GM12872 (cell line): ENCODE data around the gene TEX36.

Experiments used
- CTCF ChIP-seq: IDR thresholded peaks from 3 replicates; pipeline ENCODE4 v1.5.1; 2011; ENCODE audit warnings: low read depth, mild to moderate bottlenecking, low read length, moderate library complexity; ENCODE audit not compliant: insufficient read depth

TEX36 gene

GRCh38 chr10:125683063-125683462 lies at the start of gene TEX36:
TSS of gene TEX36 (minus strand) at chr10:125683163. CDS start at chr10:125682989, 174 bp downstream.
- no peak for TF ChIP-seq CTCF

DNA sequence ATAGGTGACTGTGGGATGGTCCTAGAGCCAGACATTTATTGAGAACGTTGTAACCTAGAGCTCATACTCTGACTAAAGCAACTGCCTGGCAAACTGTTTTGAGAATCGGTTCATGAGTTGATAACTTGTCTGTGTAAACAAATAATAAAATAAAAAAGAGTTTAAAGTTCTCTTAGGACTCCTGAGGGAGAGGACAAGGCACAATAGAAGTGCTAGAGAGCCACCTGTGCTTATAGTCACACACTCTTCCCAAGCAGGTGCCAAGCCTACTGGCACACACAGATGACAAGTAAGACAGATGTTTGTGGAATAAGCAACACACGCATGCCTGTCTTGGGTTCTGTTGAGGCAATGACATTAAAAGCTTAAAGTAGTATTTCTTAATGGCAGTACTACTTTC lies 44.5 kb upstream of the TEX36 start:
- no peak for TF ChIP-seq CTCF

DNA sequence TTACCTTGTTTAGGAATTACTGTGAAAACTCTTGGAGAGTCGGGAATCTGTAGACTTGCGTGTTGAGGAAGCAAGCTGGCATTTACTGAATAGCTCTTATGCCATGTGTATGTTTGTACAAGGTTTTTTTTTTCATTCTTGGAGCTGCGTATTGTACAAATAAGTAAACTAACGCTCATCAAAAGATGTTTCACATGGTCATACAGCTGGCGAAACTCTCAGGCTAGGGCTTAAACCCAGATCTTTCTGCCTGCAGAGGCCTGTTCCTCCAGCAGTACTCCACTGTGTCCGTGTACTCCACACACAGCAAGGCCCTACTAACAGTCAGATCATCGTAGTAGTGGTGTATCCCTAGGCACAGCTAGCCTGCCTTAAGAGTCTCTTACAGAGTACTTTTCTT lies 44.0 kb upstream of the TEX36 start:
- TF ChIP-seq CTCF = no peak

DNA sequence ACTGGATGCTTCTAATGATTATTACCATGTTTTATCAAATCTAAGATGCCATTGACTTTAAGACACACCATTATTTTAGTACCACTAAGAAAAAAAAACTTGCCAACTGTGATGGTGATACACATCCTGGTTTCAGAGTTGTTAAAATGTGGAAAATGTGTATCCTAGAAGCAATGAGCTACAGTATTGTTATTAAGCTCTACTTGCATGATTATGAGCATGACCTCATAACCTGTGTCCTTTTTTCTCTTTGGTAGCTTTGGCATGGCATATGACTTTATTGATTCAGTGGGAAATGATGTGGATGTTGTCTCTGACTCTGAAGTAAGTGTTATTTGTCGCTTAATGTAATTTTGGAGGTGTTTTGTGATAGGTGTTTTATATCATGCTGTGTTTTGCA lies 39.8 kb upstream of the TEX36 start:
- no peak for TF ChIP-seq CTCF

DNA sequence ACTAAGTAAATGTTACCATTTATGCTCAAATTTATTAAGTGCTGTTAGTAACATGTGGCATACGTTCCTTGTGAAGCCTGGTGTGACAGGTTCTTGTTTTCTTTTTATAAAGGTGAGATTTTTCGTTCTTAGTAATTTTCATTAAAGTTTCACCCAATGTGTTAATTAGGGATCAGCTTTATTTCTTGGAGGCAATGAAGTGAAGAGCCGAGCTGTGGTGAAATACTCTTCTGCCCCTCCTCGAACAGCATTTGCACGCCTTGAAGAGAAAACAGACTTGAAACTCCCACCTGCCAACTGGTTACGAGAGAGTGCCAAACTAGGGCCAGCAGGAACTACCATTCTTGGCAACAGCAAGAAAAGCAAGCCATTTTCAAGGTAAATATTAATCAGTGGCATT lies 38.1 kb upstream of the TEX36 start:
- TF ChIP-seq CTCF = no peak

DNA sequence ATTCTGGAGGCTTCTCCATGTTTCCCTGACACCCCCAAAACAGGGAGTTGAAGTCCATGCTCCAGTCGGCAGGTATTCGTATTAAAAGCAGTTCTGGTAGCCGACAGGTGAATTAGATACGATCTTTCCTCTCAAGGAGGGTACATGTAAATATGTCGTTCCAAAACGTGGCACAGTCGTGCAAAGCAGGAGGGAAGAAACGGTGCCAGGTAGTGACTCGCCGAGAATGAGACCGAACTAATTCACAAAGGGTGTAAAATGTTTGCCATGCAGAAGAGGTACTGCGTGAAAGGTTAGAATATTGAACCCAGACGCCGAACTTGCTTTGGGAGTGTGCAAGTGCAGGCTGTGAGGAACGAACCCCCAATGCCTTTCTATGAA lies 37.0 kb upstream of the TEX36 start:
- TF ChIP-seq CTCF = no peak

GRCh38 chr10:125719173-125720001 lies 36.4 kb upstream of the TEX36 start, which contains the start of gene EDRF1:
TSS of gene EDRF1 (plus strand) at chr10:125719709. CDS start at chr10:125719808, 99 bp downstream.
- no peak for TF ChIP-seq CTCF
